VCaP (cell line): ENCODE measurements around the gene KDM6B.
A peak's percentile ranks its signal among the peaks of the same experiment; 100 is the strongest.

Experiments used
- H3K27ac ChIP-seq: fragments of 450-650 bp; 2 replicates; pipeline ENCODE4 v1.5.1; 2017
- CTCF ChIP-seq: fragments of 450-650 bp; conservative IDR thresholded peaks from 2 replicates; pipeline ENCODE4 v1.5.1; 2017; ENCODE audit warnings: mild to moderate bottlenecking, moderate library complexity

KDM6B gene

GRCh38 chr17:7833795-7834541, at the start of gene KDM6B:
TSS of gene KDM6B (plus strand) at chr17:7834217. CDS start at chr17:7845555, 11,338 bp downstream.
- peak within 1 kb of the TSS; percentile 94 for H3K27ac ChIP-seq
- TF ChIP-seq CTCF, result no peak

- H3K27ac ChIP-seq, result no peak overlapping the region
- no peak for TF ChIP-seq CTCF
Measured at GRCh38 chr17:7786866-7787265, 47.2 kb upstream of the KDM6B start.

GRCh38 chr17:7789131-7789530, 44.9 kb upstream of the KDM6B start:
- TF ChIP-seq CTCF, result no peak
- H3K27ac ChIP-seq, result no peak overlapping the region

GRCh38 chr17:7790150-7790549, 43.9 kb upstream of the KDM6B start:
- no peak overlapping the region for H3K27ac ChIP-seq
- TF ChIP-seq CTCF, result no peak

DNA sequence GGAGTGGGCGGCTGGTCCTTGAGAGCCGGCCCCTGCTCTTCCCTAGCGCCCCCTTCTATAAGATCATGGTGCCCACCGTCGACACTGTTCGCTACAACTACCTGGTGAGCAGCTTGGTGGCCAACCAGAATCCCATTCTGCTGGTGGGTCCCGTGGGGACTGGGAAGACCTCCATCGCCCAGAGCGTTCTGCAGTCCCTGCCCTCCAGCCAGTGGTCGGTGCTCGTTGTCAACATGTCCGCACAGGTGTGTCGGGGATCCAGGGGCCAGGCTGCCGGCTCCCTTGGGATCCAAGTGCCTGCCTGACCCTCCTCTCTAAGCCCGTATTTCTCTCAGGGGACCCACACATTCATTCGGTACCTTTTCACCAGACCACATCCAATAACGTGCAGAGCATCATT, 41.4 kb upstream of the KDM6B start:
- no peak overlapping the region for H3K27ac ChIP-seq
- no peak for TF ChIP-seq CTCF

- no peak for TF ChIP-seq CTCF
- H3K27ac ChIP-seq, result no peak overlapping the region
Measured at GRCh38 chr17:7794075-7794663, 39.8 kb upstream of the KDM6B start.

DNA sequence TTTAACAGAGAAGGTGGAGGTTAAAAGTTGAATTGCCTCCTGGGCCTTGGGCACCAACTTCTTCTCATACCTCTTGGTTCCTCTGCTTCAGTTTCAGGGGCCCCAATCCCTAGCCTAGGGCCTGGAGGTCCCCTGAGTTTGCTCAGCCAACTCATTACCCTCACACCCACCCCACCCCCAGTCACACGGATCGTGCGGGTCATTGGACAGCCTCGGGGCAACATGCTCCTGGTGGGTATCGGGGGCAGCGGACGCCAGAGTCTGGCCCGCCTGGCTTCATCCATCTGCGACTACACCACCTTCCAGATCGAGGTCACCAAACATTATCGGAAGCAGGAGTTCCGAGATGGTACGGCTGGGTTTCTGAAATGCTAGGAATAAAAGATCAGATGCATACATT, 36.0 kb upstream of the KDM6B start:
- TF ChIP-seq CTCF, result no peak
- H3K27ac ChIP-seq, result no peak overlapping the region
